GM12865 (cell line): ENCODE results near the gene LGR5.

Experiments
- DNase-seq: peaks from one replicate; pipeline ENCODE4 v3.0.0; 2010; ENCODE audit warnings: low read depth
- H3K4me3 ChIP-seq: 2 replicates; pipeline ENCODE4 v1.5.1; 2011; ENCODE audit warnings: mild to moderate bottlenecking, low read depth, low read length, control low read depth
- CTCF ChIP-seq: IDR thresholded peaks from 2 replicates; pipeline ENCODE4 v1.5.1; 2011; ENCODE audit warnings: low read length, control low read depth, low read depth, inconsistent platforms; ENCODE audit not compliant: insufficient read depth; ENCODE audit errors: missing control alignments

The LGR5 gene

GRCh38 chr12:71601546-71601945 lies 161.9 kb downstream of the LGR5 start:
- H3K4me3 ChIP-seq: no peak overlapping the region
- TF ChIP-seq CTCF: no peak
- no peak for DNase-seq

DNA sequence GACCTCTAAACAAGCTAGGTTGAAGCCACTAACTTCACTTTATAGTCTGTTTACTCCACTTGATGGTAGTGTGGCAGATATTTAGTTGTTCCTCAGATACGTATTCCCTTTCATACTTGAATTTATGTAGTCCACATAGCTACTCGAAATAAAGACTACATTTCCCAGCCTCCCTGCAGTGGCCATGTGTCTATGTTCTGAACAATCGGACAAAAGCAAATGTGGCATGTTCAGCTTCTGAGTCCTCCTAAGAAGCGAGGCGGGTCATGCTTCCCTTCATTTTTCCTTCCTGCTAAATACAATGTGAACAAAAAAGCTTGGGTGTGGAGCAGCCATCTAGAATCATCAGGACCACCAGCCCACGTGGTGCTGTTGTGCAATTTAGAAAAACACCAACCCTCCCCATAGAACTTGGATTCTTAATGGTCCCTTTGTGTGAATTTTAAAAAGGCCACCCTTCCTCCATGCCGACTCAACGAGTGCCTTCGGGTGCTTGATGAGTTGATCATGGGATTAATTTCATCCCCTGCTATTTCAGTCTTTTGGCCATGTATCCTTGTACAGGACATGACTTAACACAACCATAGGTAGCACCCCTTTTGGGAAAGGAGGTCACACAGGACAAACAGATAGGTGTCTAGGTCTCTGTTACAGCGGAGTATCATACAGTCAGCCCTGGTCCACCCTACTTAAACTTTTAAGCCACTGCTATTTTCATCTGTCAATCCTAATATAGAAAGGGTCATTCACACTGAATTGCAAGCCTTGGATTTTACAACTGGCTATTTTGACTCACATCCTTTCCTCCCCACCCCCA lies 163.4 kb downstream of the LGR5 start:
- H3K4me3 ChIP-seq: no peak overlapping the region
- no peak for TF ChIP-seq CTCF
- DNase-seq: no peak

- no peak for DNase-seq
- TF ChIP-seq CTCF: no peak
- H3K4me3 ChIP-seq: no peak overlapping the region
Observed at GRCh38 chr12:71605039-71605438, 165.4 kb downstream of the LGR5 start.

DNA sequence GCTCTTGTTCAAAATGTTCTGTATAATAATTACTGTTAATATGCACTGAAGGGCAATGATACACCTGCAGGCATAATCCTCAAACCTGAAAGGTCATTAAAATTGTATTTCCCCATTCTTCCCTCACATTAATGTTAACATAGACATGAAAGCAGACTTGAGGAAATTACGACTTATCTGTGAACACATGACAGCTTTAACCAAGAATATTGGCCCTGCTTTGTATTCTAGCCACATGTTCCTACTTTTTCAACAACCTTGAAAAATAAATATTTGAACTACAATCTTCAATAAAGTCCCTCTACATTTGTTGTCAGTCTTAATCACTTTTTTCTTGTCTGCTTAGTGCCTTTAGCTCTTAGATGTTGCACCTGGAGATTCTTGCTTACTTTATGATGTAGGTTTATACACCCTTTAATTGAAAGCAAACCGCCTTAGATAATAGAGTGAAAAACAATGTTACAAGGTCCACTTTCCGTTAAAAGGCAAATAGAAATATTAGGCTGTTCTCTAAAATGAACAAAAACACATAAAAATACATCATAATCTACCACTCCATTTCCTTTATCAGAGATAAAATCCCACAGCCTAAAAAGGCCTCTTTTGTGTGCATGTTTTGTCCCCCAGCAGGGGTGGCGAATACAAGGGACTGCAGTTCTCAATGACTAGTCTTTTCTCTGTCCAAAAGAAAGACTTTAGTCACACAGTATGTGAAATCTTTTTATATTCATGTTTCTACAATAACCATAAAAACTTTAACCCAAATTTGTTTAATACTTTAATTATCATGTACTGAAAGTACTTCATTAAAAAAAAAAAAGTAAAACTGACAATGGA lies 168.1 kb downstream of the LGR5 start:
- no peak for TF ChIP-seq CTCF
- no peak overlapping the region for H3K4me3 ChIP-seq
- no peak for DNase-seq

DNA sequence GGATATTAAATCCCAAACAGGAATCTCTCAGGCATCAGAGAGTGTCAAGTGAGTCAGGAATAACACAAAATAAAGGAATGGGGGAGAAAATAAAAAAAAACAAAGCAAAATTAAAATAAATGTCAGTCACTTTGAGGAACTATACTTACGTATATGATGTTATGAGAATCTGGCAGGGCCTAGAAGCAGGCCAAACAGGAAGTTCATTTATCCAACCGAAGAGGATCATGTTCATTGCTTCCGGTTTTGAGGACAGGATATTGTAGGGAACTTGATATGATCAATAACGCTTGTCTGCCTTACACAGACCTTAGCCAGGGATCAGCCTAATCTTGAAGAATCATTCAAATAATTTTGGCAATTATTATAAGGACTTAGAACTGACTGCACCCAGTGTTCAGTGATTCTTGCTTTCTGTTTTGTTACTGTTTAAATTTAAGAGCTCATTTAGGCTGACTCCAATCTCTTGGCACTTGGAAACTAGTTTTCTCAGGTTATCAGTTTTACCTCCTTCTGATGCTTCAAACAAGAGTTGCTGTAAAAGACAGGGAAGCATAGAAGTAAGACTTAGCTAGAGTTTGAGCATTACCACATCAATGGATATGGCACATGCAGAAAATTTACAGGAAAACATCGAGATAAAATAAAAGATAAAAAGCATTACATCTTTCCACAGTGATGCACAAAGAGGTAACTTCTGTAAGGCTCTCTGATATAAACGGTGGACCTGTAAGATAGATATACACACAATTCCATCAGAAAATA lies 170.6 kb downstream of the LGR5 start:
- no peak for DNase-seq
- no peak for TF ChIP-seq CTCF
- H3K4me3 ChIP-seq: no peak overlapping the region

- TF ChIP-seq CTCF: no peak
- DNase-seq: no peak
- H3K4me3 ChIP-seq: no peak overlapping the region
Observed at GRCh38 chr12:71621938-71622337, 182.3 kb downstream of the LGR5 start.
